Prostate gland (tissue), 2 donors: Measurements from ENCODE around the gene DAGLA.

Experiments
- POLR2A ChIP-seq: fragments of 450-650 bp; IDR thresholded peaks from one replicate; pipeline ENCODE4 v1.6.1; 2016; ENCODE audit warnings: antibody characterized with exemption, mild to moderate bottlenecking
- POLR2AphosphoS5 ChIP-seq: sonication (generic); formaldehyde crosslinking; IDR thresholded peaks from one replicate; pipeline ENCODE4 v1.6.1; 2017; ENCODE audit warnings: antibody characterized with exemption
- TF ChIP-seq, protein P1 (sequence below), 4 experiments: fragments of 200-600 bp in 2 of 4; fragments of 450-650 bp in 2 of 4; sonication (generic) in 2 of 4; IDR thresholded peaks; 1 replicate in 3 of 4; 2 replicates in 1 of 4; pipeline ENCODE4 v1.5.1; 2016 to 2019; ENCODE audit warnings: antibody characterized with exemption in 4 of 4, mild to moderate bottlenecking in 2 of 4, moderate library complexity in 2 of 4

DNA sequence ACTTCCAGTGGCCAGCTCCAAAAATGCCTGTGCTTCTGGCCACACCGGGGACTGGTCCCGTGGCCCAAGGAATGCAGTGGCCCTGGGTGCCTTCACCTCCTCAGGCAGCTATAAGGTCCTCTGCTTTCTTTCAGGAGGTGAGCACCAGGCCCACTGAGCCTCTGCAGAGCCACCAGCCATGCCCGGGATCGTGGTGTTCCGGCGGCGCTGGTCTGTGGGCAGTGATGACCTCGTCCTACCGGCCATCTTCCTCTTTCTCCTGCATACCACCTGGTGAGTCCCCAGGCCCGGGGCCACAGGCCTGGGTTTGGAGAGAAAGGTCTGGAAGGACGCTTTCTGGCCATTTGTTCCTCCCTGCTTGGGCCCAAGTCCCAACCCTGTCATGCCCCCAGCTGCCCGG lies 39.8 kb downstream of the DAGLA start:
- TF ChIP-seq POLR2A (no peak), POLR2AphosphoS5 (no peak)
- TF ChIP-seq, protein P1, sequence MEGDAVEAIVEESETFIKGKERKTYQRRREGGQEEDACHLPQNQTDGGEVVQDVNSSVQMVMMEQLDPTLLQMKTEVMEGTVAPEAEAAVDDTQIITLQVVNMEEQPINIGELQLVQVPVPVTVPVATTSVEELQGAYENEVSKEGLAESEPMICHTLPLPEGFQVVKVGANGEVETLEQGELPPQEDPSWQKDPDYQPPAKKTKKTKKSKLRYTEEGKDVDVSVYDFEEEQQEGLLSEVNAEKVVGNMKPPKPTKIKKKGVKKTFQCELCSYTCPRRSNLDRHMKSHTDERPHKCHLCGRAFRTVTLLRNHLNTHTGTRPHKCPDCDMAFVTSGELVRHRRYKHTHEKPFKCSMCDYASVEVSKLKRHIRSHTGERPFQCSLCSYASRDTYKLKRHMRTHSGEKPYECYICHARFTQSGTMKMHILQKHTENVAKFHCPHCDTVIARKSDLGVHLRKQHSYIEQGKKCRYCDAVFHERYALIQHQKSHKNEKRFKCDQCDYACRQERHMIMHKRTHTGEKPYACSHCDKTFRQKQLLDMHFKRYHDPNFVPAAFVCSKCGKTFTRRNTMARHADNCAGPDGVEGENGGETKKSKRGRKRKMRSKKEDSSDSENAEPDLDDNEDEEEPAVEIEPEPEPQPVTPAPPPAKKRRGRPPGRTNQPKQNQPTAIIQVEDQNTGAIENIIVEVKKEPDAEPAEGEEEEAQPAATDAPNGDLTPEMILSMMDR (IDR thresholded peaks at IDR 0.05) = no peak
